Upper lobe of left lung (tissue), 6 donors: ENCODE data around the gene INSR. TPM values are rescaled to one million over a fixed set of nuclear protein-coding genes. Genes with fewer than 3 reads are reported as not detected.

Experiments
- ATAC-seq, 2 donors: fragments of 200-7000 bp; cut with Tn5 transposase; one replicate each; pipeline ENCODE4 v1.9.1; 2022; ENCODE audit warnings: mild to moderate bottlenecking in 2 of 2, moderate library complexity in 2 of 2; ENCODE audit not compliant: low FRiP score in 2 of 2
- DNase-seq, 2 donors: peaks; one replicate each; pipeline ENCODE4 v3.0.0-alpha.2; 2019 to 2020
- H3K27ac ChIP-seq, 4 donors: fragments of 200-600 bp; sonication (generic); one replicate each; pipeline ENCODE4 v1.5.1; 2016 to 2019
- H3K27me3 ChIP-seq, 4 donors: fragments of 200-600 bp; sonication (generic); one replicate each; pipeline ENCODE4 v1.5.1; 2017 to 2019
- H3K36me3 ChIP-seq, 4 donors: fragments of 200-600 bp; sonication (generic); one replicate each; pipeline ENCODE4 v1.5.1; 2016 to 2019
- H3K4me1 ChIP-seq, 4 donors: fragments of 200-600 bp; sonication (generic); one replicate each; pipeline ENCODE4 v1.5.1; 2018 to 2019
- H3K4me3 ChIP-seq, 4 donors: fragments of 200-600 bp; sonication (generic); one replicate each; pipeline ENCODE4 v1.5.1; 2017 to 2019; ENCODE audit warnings: mild to moderate bottlenecking in 2 of 4, moderate library complexity in 1 of 4
- H3K9me3 ChIP-seq, 4 donors: fragments of 200-600 bp; sonication (generic); one replicate each; pipeline ENCODE4 v1.5.1; 2018 to 2019
- CTCF ChIP-seq, 6 experiments: fragments of 450-650 bp in 4 of 6; fragments of 200-600 bp in 2 of 6; sonication (generic) in 2 of 6; IDR thresholded peaks; one replicate each; pipeline ENCODE4 v1.5.1; 2016 to 2019; ENCODE audit warnings: antibody characterized with exemption in 6 of 6
- EP300 ChIP-seq, 4 donors: sonication (generic); formaldehyde crosslinking; IDR thresholded peaks; one replicate each; pipeline ENCODE4 v1.5.1; 2017; ENCODE audit warnings: antibody characterized with exemption in 4 of 4, control low read depth in 2 of 4
- POLR2A ChIP-seq, 4 donors: fragments of 450-650 bp; IDR thresholded peaks; one replicate each; pipeline ENCODE4 v1.5.1; 2016 to 2017; ENCODE audit warnings: antibody characterized with exemption in 4 of 4, mild to moderate bottlenecking in 2 of 4
- POLR2AphosphoS5 ChIP-seq, 2 donors: sonication (generic); formaldehyde crosslinking; IDR thresholded peaks; one replicate each; pipeline ENCODE4 v1.5.1; 2017; ENCODE audit warnings: antibody characterized with exemption in 2 of 2
- WGBS, 2 donors: methylation state at CpG; one replicate each; pipeline ENCODE4 v1.1.5; 2017 to 2018; 5-methylcytosine and 5-hydroxymethylcytosine counted together
- total RNA-seq, 6 donors: library from RNA; depleted of rRNA in 4 of 6; stranded (reverse); fragments of >200 nt in 4 of 6; gene quantifications; one replicate each; pipeline versions ENCODE4 v1.1.0 to v1.2.1, GENCODE V29; 2016 to 2021
- donor health status: DM: no; HTN: no; CAD: no; lungs with moderate emphysema.
- donor health status: DM: no; HTN: yes; CAD: no; lungs with severe emphysema.

INSR gene
- total RNA-seq, 6 donors from 2014 or later: 32.4 to 142 (median 49.9) TPM

- Histone ChIP-seq H3K27me3 (no peaks in the 10 kb centered on the region), H3K4me3 (no peak overlapping the region), H3K36me3 (no peaks in the 10 kb centered on the region), H3K4me1 (peaks cover 0 to 24% (median 12%) of the 10 kb centered on the region in 4 donors), H3K9me3 (no peaks in the 10 kb centered on the region), H3K27ac (no peak overlapping the region)
- ATAC-seq: no peak
- DNase-seq: no peak
- TF ChIP-seq CTCF (IDR thresholded peaks at IDR 0.05) (no peak), EP300 (IDR thresholded peaks at IDR 0.05) (no peak), POLR2AphosphoS5 (IDR thresholded peaks at IDR 0.05) (no peak), POLR2A (IDR thresholded peaks at IDR 0.05) (no peak)
- 34 to 40% methylated on average over 7 of the region's 7 CpGs for WGBS, 2 donors
These were observed 3.5 kb upstream of the INSR start for GRCh38 chr19:7297742-7298141.

GRCh38 chr19:7295912-7296536 is 1.8 kb upstream of the INSR start:
- Histone ChIP-seq H3K27ac (no peak overlapping the region), H3K36me3 (no peaks in the 10 kb centered on the region), H3K4me3 (no peak overlapping the region), H3K4me1 (peaks cover 0 to 31% (median 18%) of the 10 kb centered on the region in 4 donors), H3K27me3 (no peaks in the 10 kb centered on the region), H3K9me3 (no peaks in the 10 kb centered on the region)
- no peak for TF ChIP-seq CTCF (IDR thresholded peaks at IDR 0.05)
- TF ChIP-seq POLR2AphosphoS5 (IDR thresholded peaks at IDR 0.05): no peak
- no peak for TF ChIP-seq POLR2A (IDR thresholded peaks at IDR 0.05)
- no peak for TF ChIP-seq EP300 (IDR thresholded peaks at IDR 0.05)
- no peak for ATAC-seq
- DNase-seq: no peak
- 67 to 83% methylated on average over 6 of the region's 6 CpGs for whole genome bisulfite sequencing, 2 donors

- Histone ChIP-seq H3K4me1 (peaks cover 0 to 31% (median 18%) of the 10 kb centered on the region in 4 donors), H3K27ac (peak overlapping the region; percentile 31 to 89 (median 84)), H3K36me3 (no peaks in the 10 kb centered on the region), H3K4me3 (peak overlapping the region; percentile 12 to 98 (median 90)), H3K9me3 (no peaks in the 10 kb centered on the region), H3K27me3 (no peaks in the 10 kb centered on the region)
- 3% methylated on average over 22 to 34 of the region's 43 CpGs for WGBS, 2 donors
- ATAC-seq (peak; percentile 75 to 76), DNase-seq (peak; percentile 82 to 93)
- TF ChIP-seq POLR2A (IDR thresholded peaks at IDR 0.05) (peak in 1 of 4 donors; percentile 25), EP300 (IDR thresholded peaks at IDR 0.05) (no peak), POLR2AphosphoS5 (IDR thresholded peaks at IDR 0.05) (no peak), CTCF (IDR thresholded peaks at IDR 0.05) (peak in 5 of 6 experiments; percentile 21 to 49 (median 35))
These were observed 471 bp upstream of the INSR start for GRCh38 chr19:7294558-7295212.

- Histone ChIP-seq H3K9me3 (no peaks in the 10 kb centered on the region), H3K4me1 (peaks cover 0 to 31% (median 18%) of the 10 kb centered on the region in 4 donors), H3K27ac (peak overlapping the region; percentile 77 to 89 (median 84)), H3K36me3 (no peaks in the 10 kb centered on the region), H3K4me3 (peak overlapping the region; percentile 61 to 98 (median 90)), H3K27me3 (no peaks in the 10 kb centered on the region)
- DNase-seq: peak; percentile 35 to 91
- 26 to 34% methylated on average over 21 to 22 of the region's 54 CpGs for WGBS, 2 donors
- TF ChIP-seq POLR2A (IDR thresholded peaks at IDR 0.05): no peak
- TF ChIP-seq POLR2AphosphoS5 (IDR thresholded peaks at IDR 0.05): no peak
- no peak for TF ChIP-seq CTCF (IDR thresholded peaks at IDR 0.05)
- TF ChIP-seq EP300 (IDR thresholded peaks at IDR 0.05): no peak
- ATAC-seq: peak in 1 of 2 donors; percentile 32
These were observed 1.1 kb downstream of the INSR start for GRCh38 chr19:7292950-7293761.
